Fibroblast of lung (primary cell): ENCODE data around the gene PRPF6. TPM values are rescaled to one million over a fixed set of nuclear protein-coding genes. Genes with fewer than 3 reads are reported as not detected.
A peak's percentile ranks its signal among the peaks of the same experiment; 100 is the strongest.

Source experiments
- DNase-seq, 2 donors: peaks; one replicate each; pipeline versions ENCODE4 v3.0.0 to v3.0.0-alpha.2; 2010; ENCODE audit warnings: low read depth in 2 of 2
- H2AFZ ChIP-seq: 2 replicates; pipeline ENCODE4 v1.5.1; 2012; ENCODE audit warnings: low read length, control low read depth, inconsistent platforms
- H3K27ac ChIP-seq: 2 replicates; pipeline ENCODE4 v1.5.1; 2011; ENCODE audit warnings: low read length, control low read depth; ENCODE audit not compliant: insufficient read depth
- H3K27me3 ChIP-seq: 2 replicates; pipeline ENCODE4 v1.5.1; 2011; ENCODE audit warnings: mild to moderate bottlenecking, low read length; ENCODE audit not compliant: control insufficient read depth, insufficient read depth
- H3K36me3 ChIP-seq: 2 replicates; pipeline ENCODE4 v1.5.1; 2011; ENCODE audit warnings: low read length; ENCODE audit not compliant: control insufficient read depth, insufficient read depth
- H3K4me1 ChIP-seq: 2 replicates; pipeline ENCODE4 v1.5.1; 2011; ENCODE audit warnings: low read length; ENCODE audit not compliant: control insufficient read depth, insufficient read depth; ENCODE audit errors: extremely low read depth
- H3K4me2 ChIP-seq: 2 replicates; pipeline ENCODE4 v1.5.1; 2011; ENCODE audit warnings: low read length, control low read depth; ENCODE audit not compliant: insufficient read depth; ENCODE audit errors: extremely low read depth
- H3K4me3 ChIP-seq, 4 experiments: fragments of 200-600 bp in 1 of 4; sonication (generic) in 1 of 4; replicated peaks in 1 of 4; 2 replicates each; pipeline ENCODE4 v1.5.1; 2011 to 2016; ENCODE audit warnings: low read length in 4 of 4, low read depth in 3 of 4, mild to moderate bottlenecking in 3 of 4, control low read depth in 2 of 4, inconsistent platforms in 1 of 4, mixed read lengths in 1 of 4; ENCODE audit not compliant: insufficient read depth in 1 of 4; ENCODE audit errors: control extremely low read depth in 1 of 4
- H3K79me2 ChIP-seq: 2 replicates; pipeline ENCODE4 v1.5.1; 2012; ENCODE audit warnings: mild to moderate bottlenecking, low read length, inconsistent platforms; ENCODE audit not compliant: control insufficient read depth, insufficient read depth
- H3K9ac ChIP-seq: 2 replicates; pipeline ENCODE4 v1.5.1; 2011; ENCODE audit warnings: mild to moderate bottlenecking, low read length, control low read depth; ENCODE audit not compliant: insufficient read depth
- H3K9me3 ChIP-seq: 2 replicates; pipeline ENCODE4 v1.5.1; 2012; ENCODE audit warnings: low read depth, low read length; ENCODE audit not compliant: control insufficient read depth, insufficient read depth
- H4K20me1 ChIP-seq: 2 replicates; pipeline ENCODE4 v1.5.1; 2011; ENCODE audit warnings: low read length; ENCODE audit not compliant: control insufficient read depth, insufficient read depth; ENCODE audit errors: extremely low read depth
- EZH2 ChIP-seq: IDR thresholded peaks from 2 replicates; pipeline ENCODE4 v1.5.1; 2012; ENCODE audit warnings: low read length, control low read depth, mild to moderate bottlenecking; ENCODE audit errors: missing control alignments
- polyA plus RNA-seq, 2 donors: library from polyadenylated mRNA; depleted of rRNA in 1 of 2; stranded (reverse) in 1 of 2; unstranded in 1 of 2; fragments of >200 nt; gene quantifications; 2 replicates each; pipeline ENCODE4 v1.2.1, GENCODE V29; 2011 to 2012; ENCODE audit warnings: missing spikeins in 1 of 2
- total RNA-seq: library from RNA; depleted of rRNA; stranded (reverse); fragments of >200 nt; gene quantifications from 2 replicates; pipeline ENCODE4 v1.2.1, GENCODE V29; 2014
- TF ChIP-seq, protein P1 (sequence below), 2 donors: IDR thresholded peaks in 1 of 2; conservative IDR thresholded peaks in 1 of 2; 1 replicate in 1 of 2; 2 replicates in 1 of 2; pipeline ENCODE4 v1.5.1; 2011 to 2012; ENCODE audit warnings: low read length in 2 of 2, control low read depth in 1 of 2, inconsistent platforms in 1 of 2, low read depth in 1 of 2, mild to moderate bottlenecking in 1 of 2

PRPF6 gene
- total and polyA plus RNA-seq, 2 donors (not counting 1 experiment from before 2014, with no cell fraction given): 28.2 to 52.0 TPM

DNA sequence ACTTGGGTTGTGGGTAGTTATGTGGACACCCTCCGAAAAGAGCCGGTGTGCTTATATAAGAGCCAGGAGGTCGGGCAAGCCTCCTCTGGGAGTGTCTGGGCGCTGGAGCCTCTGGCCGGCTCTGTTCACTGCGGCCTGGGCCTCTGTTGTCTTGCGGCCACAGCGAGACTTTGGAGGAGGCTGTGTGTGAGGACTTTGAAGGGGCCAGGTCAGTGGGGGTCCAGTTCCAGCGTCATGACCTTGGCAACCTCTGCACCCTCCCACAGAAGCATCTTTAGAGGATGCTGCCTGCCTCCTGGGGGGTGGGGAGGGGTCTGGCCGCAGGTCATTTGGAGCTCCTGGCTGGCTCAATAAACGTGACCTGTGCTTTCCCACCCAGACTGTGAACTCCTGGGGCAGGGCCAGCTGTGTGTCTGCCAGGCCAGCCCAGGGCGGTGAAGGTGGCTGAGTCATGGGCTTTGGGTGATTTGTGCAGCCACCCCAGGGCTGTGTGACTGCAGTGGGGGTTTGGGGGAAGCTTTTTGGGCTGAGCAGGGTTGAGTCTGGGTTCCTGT, 83.3 kb downstream of the PRPF6 start:
- no peaks in the 10 kb centered on the region for H3K79me2 ChIP-seq
- peak overlapping the region; percentile 67 to 88 (median 82) for H3K4me3 ChIP-seq
- H3K27me3 ChIP-seq: no peaks in the 10 kb centered on the region
- TF ChIP-seq, protein P1, sequence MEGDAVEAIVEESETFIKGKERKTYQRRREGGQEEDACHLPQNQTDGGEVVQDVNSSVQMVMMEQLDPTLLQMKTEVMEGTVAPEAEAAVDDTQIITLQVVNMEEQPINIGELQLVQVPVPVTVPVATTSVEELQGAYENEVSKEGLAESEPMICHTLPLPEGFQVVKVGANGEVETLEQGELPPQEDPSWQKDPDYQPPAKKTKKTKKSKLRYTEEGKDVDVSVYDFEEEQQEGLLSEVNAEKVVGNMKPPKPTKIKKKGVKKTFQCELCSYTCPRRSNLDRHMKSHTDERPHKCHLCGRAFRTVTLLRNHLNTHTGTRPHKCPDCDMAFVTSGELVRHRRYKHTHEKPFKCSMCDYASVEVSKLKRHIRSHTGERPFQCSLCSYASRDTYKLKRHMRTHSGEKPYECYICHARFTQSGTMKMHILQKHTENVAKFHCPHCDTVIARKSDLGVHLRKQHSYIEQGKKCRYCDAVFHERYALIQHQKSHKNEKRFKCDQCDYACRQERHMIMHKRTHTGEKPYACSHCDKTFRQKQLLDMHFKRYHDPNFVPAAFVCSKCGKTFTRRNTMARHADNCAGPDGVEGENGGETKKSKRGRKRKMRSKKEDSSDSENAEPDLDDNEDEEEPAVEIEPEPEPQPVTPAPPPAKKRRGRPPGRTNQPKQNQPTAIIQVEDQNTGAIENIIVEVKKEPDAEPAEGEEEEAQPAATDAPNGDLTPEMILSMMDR (conservative IDR thresholded peaks at IDR 0.05 in 1 of 2, IDR thresholded peaks at IDR 0.05 in 1 of 2; ENCODE audit: low read depth in 1 of 2, low read length in 2 of 2): no peak
- no peak for TF ChIP-seq EZH2
- H3K27ac ChIP-seq: peak overlapping the region; percentile 70
- H3K4me2 ChIP-seq: peak overlapping the region; percentile 81
- peak overlapping the region; percentile 85 for H3K9ac ChIP-seq
- no peaks in the 10 kb centered on the region for H4K20me1 ChIP-seq
- H3K9me3 ChIP-seq: no peaks in the 10 kb centered on the region
- peak; percentile 37 to 51 for DNase-seq
- no peak overlapping the region for H2AFZ ChIP-seq
- H3K36me3 ChIP-seq: no peaks in the 10 kb centered on the region
- peaks cover 22% of the 10 kb centered on the region for H3K4me1 ChIP-seq

DNA sequence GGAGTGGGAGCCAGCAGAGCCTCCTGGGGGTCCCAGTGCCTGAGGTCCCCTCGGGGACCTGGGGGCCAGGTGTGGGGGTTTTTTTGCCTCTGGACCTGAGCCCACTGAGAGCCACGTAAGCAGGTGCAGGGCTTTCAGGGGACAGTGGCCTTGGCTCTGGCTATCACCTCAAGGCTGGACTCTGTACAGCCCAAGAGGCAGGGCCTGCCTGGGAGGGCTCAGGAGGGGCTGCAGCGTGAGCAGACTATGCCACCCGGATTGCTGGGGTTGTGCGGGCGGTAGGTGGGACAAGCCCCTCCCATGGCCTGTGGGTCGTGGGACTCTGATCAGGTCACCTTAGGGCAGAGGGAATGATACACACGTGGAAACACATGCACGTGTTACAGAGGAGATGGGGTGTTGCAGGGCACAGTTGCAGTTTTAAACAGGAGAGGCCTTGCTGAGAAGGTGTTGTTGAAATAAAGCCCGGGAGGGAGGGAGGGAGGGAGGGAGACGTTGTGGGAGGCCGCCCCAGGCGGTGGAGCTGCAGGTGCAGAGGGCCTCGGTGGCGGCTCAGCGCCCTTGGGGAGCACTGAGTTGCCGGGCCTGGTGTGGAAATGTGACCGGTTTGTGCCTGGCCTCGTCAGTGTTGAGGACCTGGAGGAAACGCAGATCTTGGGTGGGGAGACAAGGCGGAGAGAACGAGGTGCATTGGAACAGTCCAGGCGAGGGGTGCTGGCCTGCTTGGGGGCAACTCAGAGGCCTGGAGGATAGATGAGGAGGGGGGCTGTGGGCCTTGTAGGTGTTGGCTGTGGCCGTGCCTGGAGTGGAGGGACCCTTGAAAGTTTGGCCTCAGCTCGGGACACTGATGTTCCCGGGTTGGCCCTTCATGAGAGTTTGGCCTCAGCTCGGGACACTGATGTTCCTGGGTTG, 84.4 kb downstream of the PRPF6 start:
- H3K4me3 ChIP-seq: no peak overlapping the region
- H4K20me1 ChIP-seq: no peaks in the 10 kb centered on the region
- no peak for TF ChIP-seq EZH2
- TF ChIP-seq, protein P1 (conservative IDR thresholded peaks at IDR 0.05 in 1 of 2, IDR thresholded peaks at IDR 0.05 in 1 of 2; ENCODE audit: low read depth in 1 of 2, low read length in 2 of 2): no peak
- no peak for DNase-seq
- peak overlapping the region; percentile 14 for H3K27ac ChIP-seq
- H3K4me2 ChIP-seq: no peak overlapping the region
- no peaks in the 10 kb centered on the region for H3K9me3 ChIP-seq
- no peak overlapping the region for H2AFZ ChIP-seq
- no peak overlapping the region for H3K9ac ChIP-seq
- H3K4me1 ChIP-seq: peaks cover 22% of the 10 kb centered on the region
- H3K36me3 ChIP-seq: no peaks in the 10 kb centered on the region
- no peaks in the 10 kb centered on the region for H3K27me3 ChIP-seq
- no peaks in the 10 kb centered on the region for H3K79me2 ChIP-seq

DNA sequence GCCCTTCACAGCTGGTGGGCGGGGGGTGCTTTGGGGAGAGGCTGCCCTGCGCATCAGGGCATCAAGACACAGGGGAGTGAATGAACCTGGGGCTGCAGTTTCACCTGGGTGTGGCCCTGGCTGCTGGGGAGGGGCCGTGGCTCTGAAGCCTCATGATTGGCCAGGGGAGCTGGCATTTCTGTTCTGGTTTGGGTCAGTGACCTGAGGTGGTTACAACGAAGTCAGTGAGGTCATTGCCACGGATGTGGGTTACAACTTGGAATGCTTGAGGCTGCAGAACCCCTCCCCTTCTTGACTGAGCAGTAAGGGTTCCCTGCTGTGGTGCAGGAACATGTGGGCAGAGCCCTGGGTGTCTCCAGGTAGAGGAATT, 85.0 kb downstream of the PRPF6 start:
- peaks cover 22% of the 10 kb centered on the region for H3K4me1 ChIP-seq
- H3K79me2 ChIP-seq: no peaks in the 10 kb centered on the region
- no peak overlapping the region for H3K9ac ChIP-seq
- no peak overlapping the region for H3K4me3 ChIP-seq
- DNase-seq: peak; percentile 76 to 80
- H2AFZ ChIP-seq: no peak overlapping the region
- H3K9me3 ChIP-seq: no peaks in the 10 kb centered on the region
- H4K20me1 ChIP-seq: no peaks in the 10 kb centered on the region
- no peaks in the 10 kb centered on the region for H3K27me3 ChIP-seq
- H3K27ac ChIP-seq: peak overlapping the region; percentile 14
- no peaks in the 10 kb centered on the region for H3K36me3 ChIP-seq
- TF ChIP-seq, protein P1 (conservative IDR thresholded peaks at IDR 0.05 in 1 of 2, IDR thresholded peaks at IDR 0.05 in 1 of 2; ENCODE audit: low read depth in 1 of 2, low read length in 2 of 2): no peak
- TF ChIP-seq EZH2: no peak
- no peak overlapping the region for H3K4me2 ChIP-seq
